Ovary (tissue), 3 donors: ENCODE measurements around the gene GAS6.

Source experiments
- EP300 ChIP-seq: sonication (generic); formaldehyde crosslinking; IDR thresholded peaks from one replicate; pipeline ENCODE4 v1.6.1; 2017; ENCODE audit warnings: antibody characterized with exemption
- POLR2A ChIP-seq: fragments of 450-650 bp; IDR thresholded peaks from one replicate; pipeline ENCODE4 v1.6.1; 2017; ENCODE audit warnings: antibody characterized with exemption, mild to moderate bottlenecking, moderate library complexity
- TF ChIP-seq, protein P1 (sequence below), 3 donors: fragments of 450-650 bp in 2 of 3; fragments of 200-600 bp in 1 of 3; IDR thresholded peaks; one replicate each; pipeline versions ENCODE4 v1.5.1 to v1.8.0; 2016 to 2022; ENCODE audit warnings: antibody characterized with exemption in 3 of 3, mild to moderate bottlenecking in 1 of 3
- donor health status: DM: no; HTN: no; CAD: no.

DNA sequence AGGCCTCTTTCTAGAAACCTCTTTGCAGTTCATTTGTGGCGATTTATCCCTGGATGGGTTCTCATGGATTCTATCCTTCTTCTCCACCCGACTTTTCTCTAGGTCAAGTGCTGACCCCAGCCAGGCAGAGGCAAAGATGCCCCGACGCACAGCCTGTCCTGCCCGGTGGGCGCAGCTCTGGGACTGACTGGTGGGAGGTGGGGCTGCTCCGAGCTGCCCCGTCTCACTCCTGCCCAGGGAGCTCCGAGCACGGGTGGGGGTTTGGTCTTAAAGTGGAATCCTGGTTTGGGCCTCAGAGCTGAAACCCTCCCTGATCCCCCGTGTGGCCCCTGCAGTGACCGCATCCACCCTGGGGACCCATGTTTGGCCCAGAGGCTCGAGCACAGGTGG lies 44.5 kb downstream of the GAS6 start:
- no peak for TF ChIP-seq POLR2A
- TF ChIP-seq, protein P1, sequence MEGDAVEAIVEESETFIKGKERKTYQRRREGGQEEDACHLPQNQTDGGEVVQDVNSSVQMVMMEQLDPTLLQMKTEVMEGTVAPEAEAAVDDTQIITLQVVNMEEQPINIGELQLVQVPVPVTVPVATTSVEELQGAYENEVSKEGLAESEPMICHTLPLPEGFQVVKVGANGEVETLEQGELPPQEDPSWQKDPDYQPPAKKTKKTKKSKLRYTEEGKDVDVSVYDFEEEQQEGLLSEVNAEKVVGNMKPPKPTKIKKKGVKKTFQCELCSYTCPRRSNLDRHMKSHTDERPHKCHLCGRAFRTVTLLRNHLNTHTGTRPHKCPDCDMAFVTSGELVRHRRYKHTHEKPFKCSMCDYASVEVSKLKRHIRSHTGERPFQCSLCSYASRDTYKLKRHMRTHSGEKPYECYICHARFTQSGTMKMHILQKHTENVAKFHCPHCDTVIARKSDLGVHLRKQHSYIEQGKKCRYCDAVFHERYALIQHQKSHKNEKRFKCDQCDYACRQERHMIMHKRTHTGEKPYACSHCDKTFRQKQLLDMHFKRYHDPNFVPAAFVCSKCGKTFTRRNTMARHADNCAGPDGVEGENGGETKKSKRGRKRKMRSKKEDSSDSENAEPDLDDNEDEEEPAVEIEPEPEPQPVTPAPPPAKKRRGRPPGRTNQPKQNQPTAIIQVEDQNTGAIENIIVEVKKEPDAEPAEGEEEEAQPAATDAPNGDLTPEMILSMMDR (IDR thresholded peaks at IDR 0.05), result no peak
- no peak for TF ChIP-seq EP300
